ENCODE results near the gene CNTF.

DNA sequence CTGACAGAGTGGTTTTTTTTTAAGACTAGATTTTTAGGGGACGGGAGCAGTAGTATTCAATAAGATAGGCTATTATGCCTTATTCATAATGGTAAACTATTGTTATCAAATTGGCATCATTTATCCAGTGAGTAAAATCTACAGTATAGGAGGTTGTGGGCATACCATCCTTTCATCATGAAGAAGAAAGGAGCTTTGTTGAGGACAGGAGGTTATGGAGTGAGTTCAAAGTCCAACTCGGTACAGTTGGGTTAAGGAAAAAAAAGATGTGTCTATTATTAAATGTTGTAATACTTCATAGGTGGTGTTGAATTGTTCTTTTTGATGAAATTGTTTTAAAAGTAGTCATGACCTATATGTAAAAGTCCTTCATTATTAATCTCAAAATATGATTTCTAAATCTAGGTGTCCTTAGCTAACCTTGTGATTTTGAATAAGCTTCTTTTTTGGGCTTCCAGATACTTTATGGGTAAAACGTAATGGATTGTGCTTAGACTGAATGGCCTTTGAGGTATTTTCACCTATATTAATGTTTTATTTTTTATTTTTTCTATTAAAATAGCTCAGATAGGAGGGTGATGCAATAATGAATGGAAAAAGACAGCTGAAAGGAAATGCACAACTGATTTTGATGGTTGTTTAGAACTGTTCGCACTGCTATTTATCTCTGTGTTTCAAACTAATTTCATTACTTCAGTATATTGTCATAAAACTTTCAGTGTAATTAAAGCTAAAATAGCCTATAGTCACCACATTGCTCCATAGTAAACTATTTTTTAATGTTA, 15.3 kb upstream of the CNTF start:
- TF ChIP-seq YY1 (IDR thresholded peaks at IDR 0.05; ENCODE audit: insufficient read depth, insufficient read length) (no peak), ZNF274 (IDR thresholded peaks at IDR 0.05; ENCODE audit: low read depth, low read length) (no peak)

Measured in NT2/D1 (cell line).